ENCODE results near the gene CCDC12. TPM values are rescaled to one million over a fixed set of nuclear protein-coding genes. Genes with fewer than 3 reads are reported as not detected.

Gene CCDC12
- total and polyA plus RNA-seq, 2 of the 13 experiments (the other 11 are each of a cell fraction or from before 2014, with no cell fraction given), result 30.1 to 49.5 TPM

DNA sequence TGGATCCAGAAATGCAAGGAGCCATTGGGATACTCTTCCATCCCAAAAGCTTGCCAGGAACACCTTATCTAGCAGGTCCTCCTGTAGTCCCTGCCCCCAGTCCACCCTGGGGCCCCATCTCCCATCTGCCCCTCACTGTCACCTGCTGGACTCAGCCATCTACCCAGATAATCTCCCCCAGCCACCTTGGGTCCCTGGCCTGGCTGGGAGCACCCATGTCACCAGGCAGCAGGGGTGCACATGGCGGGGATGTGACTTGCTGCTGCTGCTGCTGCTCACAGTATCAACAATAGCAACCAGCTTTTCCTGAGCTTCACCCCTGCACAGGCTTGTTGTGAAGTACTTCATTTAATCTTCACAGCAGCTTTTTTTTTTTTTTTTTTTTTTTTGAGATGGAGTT is 86.4 kb downstream of the CCDC12 start:
- in situ Hi-C loops (cut with HindIII; ENCODE audit: extremely low pct_ligation_motif_present, low pct_unique_long_range_greater_than_20kb), result no loop called here
- H3K9me3 ChIP-seq (ENCODE audit: low read length), result no peaks in the 10 kb centered on the region
- H4K20me1 ChIP-seq (ENCODE audit: insufficient read depth, low read length), result peaks cover under 1% of the 10 kb centered on the region; the same call in 1 of the 2 replicates
- H3K27me3 ChIP-seq (ENCODE audit: control insufficient read depth in 1 of 2, insufficient read depth in 2 of 2, low read length in 2 of 2), result peaks cover 9 to 69% of the 10 kb centered on the region in 2 experiments
- intact Hi-C loops (cut with micrococcal nuclease; ENCODE audit: unreplicated experiment), result no loop called here
- ChIA-PET CTCF (ENCODE audit: low intra/inter-chr PET ratio, low total read pairs) (no interaction called here), POLR2A (no interaction called here)
- WGBS (ENCODE audit: low lambda C conversion rate), result 80% methylated on average over 1 of the region's 1 CpG
- H3K4me2 ChIP-seq (ENCODE audit: low read depth, low read length), result no peak overlapping the region
- peaks cover 13% of the 10 kb centered on the region for H3K4me1 ChIP-seq (ENCODE audit: insufficient read depth, low read length)
- no peaks in the 10 kb centered on the region for H3K36me3 ChIP-seq (replicated peaks in 1 of 2; ENCODE audit: control insufficient read depth in 1 of 2, insufficient read depth in 2 of 2, low read length in 2 of 2)
- FAIRE-seq (no peak), DNase-seq (ENCODE audit: low spot score) (no peak), ATAC-seq (no peak)
- H3K4me3 ChIP-seq (replicated peaks in 1 of 3; ENCODE audit: insufficient read depth in 1 of 3, low read depth in 2 of 3, low read length in 3 of 3), result no peak overlapping the region
- H3K79me2 ChIP-seq (ENCODE audit: insufficient read depth, low read length), result no peaks in the 10 kb centered on the region
- H2AFZ ChIP-seq (ENCODE audit: low read length), result no peak overlapping the region
- H3K9ac ChIP-seq (ENCODE audit: insufficient read depth, low read depth, low read length), result no peak overlapping the region
- H3K27ac ChIP-seq (ENCODE audit: extremely low read length, insufficient read depth, low read length), result no peak overlapping the region
- no TSS peak for BruUV-seq (replicated peaks)
- TF ChIP-seq SP5 (CRISPR knock-in tag; IDR thresholded peaks at IDR 0.05; ENCODE audit: borderline replicate concordance, low read depth) (no peak), CBX1 (IDR thresholded peaks at IDR 0.05; ENCODE audit: low read depth) (no peak), JUNB (CRISPR knock-in tag; IDR thresholded peaks at IDR 0.05; ENCODE audit: borderline replicate concordance) (no peak)
- TF ChIP-seq, protein P1, sequence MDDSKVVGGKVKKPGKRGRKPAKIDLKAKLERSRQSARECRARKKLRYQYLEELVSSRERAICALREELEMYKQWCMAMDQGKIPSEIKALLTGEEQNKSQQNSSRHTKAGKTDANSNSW (CRISPR knock-in tag; IDR thresholded peaks at IDR 0.05; ENCODE audit: borderline replicate concordance), result no peak

DNA sequence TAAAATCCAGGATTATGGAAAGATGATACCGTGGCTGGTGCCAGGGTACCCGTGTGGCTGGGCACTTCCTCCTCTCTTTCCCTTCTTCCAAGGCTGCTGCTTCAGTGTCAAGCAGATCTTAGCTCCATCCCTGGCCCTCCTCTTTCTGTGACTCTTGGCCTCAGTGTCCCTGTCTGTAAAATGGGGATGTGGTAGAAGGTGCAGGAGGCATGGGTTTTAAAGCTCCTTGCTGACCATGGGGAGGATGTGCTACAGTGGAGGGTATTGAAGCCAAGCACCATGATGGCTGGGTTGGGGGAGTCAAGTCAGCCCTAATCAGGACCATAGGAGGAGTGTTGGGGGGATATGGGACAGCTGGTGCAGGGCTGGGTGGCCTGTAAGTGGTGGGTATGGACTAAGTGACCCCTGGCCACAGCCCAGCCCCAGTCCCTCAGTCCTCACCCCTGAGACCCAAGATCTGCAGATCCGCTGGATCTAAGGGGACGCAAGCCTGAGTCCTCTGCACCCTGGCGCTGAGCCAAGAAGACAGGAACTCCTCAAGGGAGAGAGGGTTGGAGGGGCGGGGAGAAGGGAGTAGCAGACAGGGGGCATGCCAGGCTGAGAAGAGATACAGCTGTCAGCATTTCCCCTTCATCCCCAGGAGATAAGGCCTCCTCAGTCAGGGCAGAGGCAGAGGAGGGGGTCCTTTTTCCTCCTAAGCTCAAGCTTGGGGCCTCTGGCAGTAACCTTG is 87.0 kb downstream of the CCDC12 start:
- ChIA-PET POLR2A (no interaction called here), CTCF (ENCODE audit: low intra/inter-chr PET ratio, low total read pairs) (no interaction called here)
- peaks cover 13% of the 10 kb centered on the region for H3K4me1 ChIP-seq (ENCODE audit: insufficient read depth, low read length)
- FAIRE-seq (no peak), DNase-seq (ENCODE audit: low spot score) (no peak), ATAC-seq (no peak)
- no peak overlapping the region for H3K9ac ChIP-seq (ENCODE audit: insufficient read depth, low read depth, low read length)
- no peaks in the 10 kb centered on the region for H3K79me2 ChIP-seq (ENCODE audit: insufficient read depth, low read length)
- intact Hi-C loops (cut with micrococcal nuclease; ENCODE audit: unreplicated experiment), result no loop called here
- no TSS peak for BruUV-seq (replicated peaks)
- no peak overlapping the region for H3K4me3 ChIP-seq (replicated peaks in 1 of 3; ENCODE audit: insufficient read depth in 1 of 3, low read depth in 2 of 3, low read length in 3 of 3)
- 26% methylated on average over 6 of the region's 6 CpGs for WGBS (ENCODE audit: low lambda C conversion rate)
- H4K20me1 ChIP-seq (ENCODE audit: insufficient read depth, low read length), result peaks cover 4% of the 10 kb centered on the region; the same call in 1 of the 2 replicates
- peaks cover 15 to 75% of the 10 kb centered on the region in 2 experiments for H3K27me3 ChIP-seq (ENCODE audit: control insufficient read depth in 1 of 2, insufficient read depth in 2 of 2, low read length in 2 of 2)
- H3K4me2 ChIP-seq (ENCODE audit: low read depth, low read length), result no peak overlapping the region
- H3K27ac ChIP-seq (ENCODE audit: extremely low read length, insufficient read depth, low read length), result no peak overlapping the region
- in situ Hi-C loops (cut with HindIII; ENCODE audit: extremely low pct_ligation_motif_present, low pct_unique_long_range_greater_than_20kb), result no loop called here
- no peak overlapping the region for H2AFZ ChIP-seq (ENCODE audit: low read length)
- H3K36me3 ChIP-seq (replicated peaks in 1 of 2; ENCODE audit: control insufficient read depth in 1 of 2, insufficient read depth in 2 of 2, low read length in 2 of 2), result no peaks in the 10 kb centered on the region
- H3K9me3 ChIP-seq (ENCODE audit: low read length), result no peaks in the 10 kb centered on the region
- TF ChIP-seq SMARCC2 (IDR thresholded peaks at IDR 0.05), result no peak
- no peak for TF ChIP-seq WIZ (CRISPR knock-in tag; IDR thresholded peaks at IDR 0.05)
- no peak for TF ChIP-seq ZNF878 (CRISPR knock-in tag; IDR thresholded peaks at IDR 0.05)
- TF ChIP-seq, protein P2, sequence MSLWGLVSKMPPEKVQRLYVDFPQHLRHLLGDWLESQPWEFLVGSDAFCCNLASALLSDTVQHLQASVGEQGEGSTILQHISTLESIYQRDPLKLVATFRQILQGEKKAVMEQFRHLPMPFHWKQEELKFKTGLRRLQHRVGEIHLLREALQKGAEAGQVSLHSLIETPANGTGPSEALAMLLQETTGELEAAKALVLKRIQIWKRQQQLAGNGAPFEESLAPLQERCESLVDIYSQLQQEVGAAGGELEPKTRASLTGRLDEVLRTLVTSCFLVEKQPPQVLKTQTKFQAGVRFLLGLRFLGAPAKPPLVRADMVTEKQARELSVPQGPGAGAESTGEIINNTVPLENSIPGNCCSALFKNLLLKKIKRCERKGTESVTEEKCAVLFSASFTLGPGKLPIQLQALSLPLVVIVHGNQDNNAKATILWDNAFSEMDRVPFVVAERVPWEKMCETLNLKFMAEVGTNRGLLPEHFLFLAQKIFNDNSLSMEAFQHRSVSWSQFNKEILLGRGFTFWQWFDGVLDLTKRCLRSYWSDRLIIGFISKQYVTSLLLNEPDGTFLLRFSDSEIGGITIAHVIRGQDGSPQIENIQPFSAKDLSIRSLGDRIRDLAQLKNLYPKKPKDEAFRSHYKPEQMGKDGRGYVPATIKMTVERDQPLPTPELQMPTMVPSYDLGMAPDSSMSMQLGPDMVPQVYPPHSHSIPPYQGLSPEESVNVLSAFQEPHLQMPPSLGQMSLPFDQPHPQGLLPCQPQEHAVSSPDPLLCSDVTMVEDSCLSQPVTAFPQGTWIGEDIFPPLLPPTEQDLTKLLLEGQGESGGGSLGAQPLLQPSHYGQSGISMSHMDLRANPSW (CRISPR knock-in tag; IDR thresholded peaks at IDR 0.05; ENCODE audit: borderline replicate concordance), result no peak
- TF ChIP-seq ZNF629 (CRISPR knock-in tag; conservative IDR thresholded peaks at IDR 0.05), result peak; percentile 75
- TF ChIP-seq, protein P3, sequence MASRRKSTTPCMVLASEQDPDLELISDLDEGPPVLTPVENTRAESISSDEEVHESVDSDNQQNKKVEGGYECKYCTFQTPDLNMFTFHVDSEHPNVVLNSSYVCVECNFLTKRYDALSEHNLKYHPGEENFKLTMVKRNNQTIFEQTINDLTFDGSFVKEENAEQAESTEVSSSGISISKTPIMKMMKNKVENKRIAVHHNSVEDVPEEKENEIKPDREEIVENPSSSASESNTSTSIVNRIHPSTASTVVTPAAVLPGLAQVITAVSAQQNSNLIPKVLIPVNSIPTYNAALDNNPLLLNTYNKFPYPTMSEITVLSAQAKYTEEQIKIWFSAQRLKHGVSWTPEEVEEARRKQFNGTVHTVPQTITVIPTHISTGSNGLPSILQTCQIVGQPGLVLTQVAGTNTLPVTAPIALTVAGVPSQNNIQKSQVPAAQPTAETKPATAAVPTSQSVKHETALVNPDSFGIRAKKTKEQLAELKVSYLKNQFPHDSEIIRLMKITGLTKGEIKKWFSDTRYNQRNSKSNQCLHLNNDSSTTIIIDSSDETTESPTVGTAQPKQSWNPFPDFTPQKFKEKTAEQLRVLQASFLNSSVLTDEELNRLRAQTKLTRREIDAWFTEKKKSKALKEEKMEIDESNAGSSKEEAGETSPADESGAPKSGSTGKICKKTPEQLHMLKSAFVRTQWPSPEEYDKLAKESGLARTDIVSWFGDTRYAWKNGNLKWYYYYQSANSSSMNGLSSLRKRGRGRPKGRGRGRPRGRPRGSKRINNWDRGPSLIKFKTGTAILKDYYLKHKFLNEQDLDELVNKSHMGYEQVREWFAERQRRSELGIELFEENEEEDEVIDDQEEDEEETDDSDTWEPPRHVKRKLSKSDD (CRISPR knock-in tag; IDR thresholded peaks at IDR 0.05; ENCODE audit: low read depth), result no peak
- TF ChIP-seq, protein P4, sequence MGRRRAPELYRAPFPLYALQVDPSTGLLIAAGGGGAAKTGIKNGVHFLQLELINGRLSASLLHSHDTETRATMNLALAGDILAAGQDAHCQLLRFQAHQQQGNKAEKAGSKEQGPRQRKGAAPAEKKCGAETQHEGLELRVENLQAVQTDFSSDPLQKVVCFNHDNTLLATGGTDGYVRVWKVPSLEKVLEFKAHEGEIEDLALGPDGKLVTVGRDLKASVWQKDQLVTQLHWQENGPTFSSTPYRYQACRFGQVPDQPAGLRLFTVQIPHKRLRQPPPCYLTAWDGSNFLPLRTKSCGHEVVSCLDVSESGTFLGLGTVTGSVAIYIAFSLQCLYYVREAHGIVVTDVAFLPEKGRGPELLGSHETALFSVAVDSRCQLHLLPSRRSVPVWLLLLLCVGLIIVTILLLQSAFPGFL (CRISPR knock-in tag; IDR thresholded peaks at IDR 0.05), result no peak
